GM23248 (cell line): ENCODE results near the gene TJP3.

Experiments
- EZH2 ChIP-seq: fragments of 200-600 bp; sonication (generic); IDR thresholded peaks from 2 replicates; pipeline ENCODE4 v1.6.1; 2018; ENCODE audit warnings: antibody characterized with exemption, mild to moderate bottlenecking; ENCODE audit not compliant: insufficient read depth, poor library complexity, severe bottlenecking
- EZH2phosphoT487 ChIP-seq: fragments of 200-600 bp; sonication (generic); IDR thresholded peaks from 2 replicates; pipeline ENCODE4 v1.6.1; 2018; ENCODE audit warnings: antibody characterized with exemption, moderate library complexity, mild to moderate bottlenecking, low read depth; ENCODE audit not compliant: insufficient read depth

DNA sequence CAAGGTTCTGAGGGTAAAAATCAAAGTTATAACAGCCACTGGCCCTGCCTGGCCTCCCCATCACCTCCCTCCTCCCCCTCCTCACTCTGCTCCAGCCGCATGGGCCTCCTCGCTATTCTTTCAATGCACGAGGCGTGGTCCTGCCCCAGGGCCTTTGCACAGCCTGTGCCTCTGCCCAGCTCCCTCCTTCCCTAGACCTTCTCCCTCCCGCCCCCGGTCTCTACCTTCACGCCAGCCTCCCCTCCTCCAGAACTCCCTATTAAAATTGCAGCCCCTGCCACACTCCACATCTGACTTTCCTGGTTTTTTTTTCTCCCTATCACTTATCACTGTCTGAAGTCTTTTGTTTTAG lies 60.5 kb downstream of the TJP3 start:
- TF ChIP-seq EZH2, result no peak
- TF ChIP-seq EZH2phosphoT487, result no peak
